H1 (cell line): Measurements from ENCODE around the gene GMCL1. TPM values are rescaled to one million over a fixed set of nuclear protein-coding genes. Genes with fewer than 3 reads are reported as not detected.

ENCODE experiments used
- CTCF ChIA-PET: fragments of 300-600 bp; sonication (Branson Sonifier 250); formaldehyde crosslinking; loops from one replicate; lab custom pipeline; 2021; ENCODE audit not compliant: partially characterized antibody; lab: Charles Lee
- POLR2A ChIA-PET: fragments of 300-600 bp; sonication (Branson Sonifier 250); formaldehyde crosslinking; loops from one replicate; lab custom pipeline; 2021; ENCODE audit warnings: inconsistent platforms; ENCODE audit not compliant: partially characterized antibody; lab: Charles Lee
- DNase-seq, 2 experiments: peaks; one replicate each; pipeline versions ENCODE4 v3.0.0 to v3.0.0-alpha.2; 2010 to 2022; ENCODE audit warnings: low spot score in 2 of 2, low read depth in 1 of 2, mixed read lengths in 1 of 2
- FAIRE-seq: peaks from 2 replicates; lab custom pipeline; 2011; peaks lifted over from hg19 to GRCh38; lab: Jason Lieb, UNC
- H2AFZ ChIP-seq: 2 replicates; pipeline ENCODE4 v1.8.1; 2012; ENCODE audit warnings: low read length, inconsistent platforms
- H2AK5ac ChIP-seq: 2 replicates; pipeline ENCODE4 v1.6.1; 2013; ENCODE audit warnings: low read depth, low read length
- H2BK120ac ChIP-seq: replicated peaks from 2 replicates; pipeline ENCODE3; 2013; ENCODE audit warnings: low read depth, low read length, inconsistent platforms
- H2BK12ac ChIP-seq: 2 replicates; pipeline ENCODE4 v1.6.1; 2013; ENCODE audit warnings: low read depth, low read length
- H2BK15ac ChIP-seq: 2 replicates; pipeline ENCODE4 v1.6.1; 2013; ENCODE audit warnings: low read length
- H2BK20ac ChIP-seq: 2 replicates; pipeline ENCODE4 v1.6.1; 2013; ENCODE audit warnings: low read length
- H2BK5ac ChIP-seq: 2 replicates; pipeline ENCODE4 v1.6.1; 2013; ENCODE audit warnings: low read depth, low read length
- H3K14ac ChIP-seq: 2 replicates; pipeline ENCODE4 v1.6.1; 2013; ENCODE audit warnings: inconsistent platforms; ENCODE audit not compliant: insufficient read length
- H3K18ac ChIP-seq: 2 replicates; pipeline ENCODE4 v1.6.1; 2013; ENCODE audit warnings: low read length; ENCODE audit errors: extremely low read depth
- H3K23ac ChIP-seq: 2 replicates; pipeline ENCODE4 v1.6.1; 2013; ENCODE audit warnings: inconsistent platforms; ENCODE audit not compliant: insufficient read length
- H3K23me2 ChIP-seq: 2 replicates; pipeline ENCODE4 v1.6.1; 2013; ENCODE audit warnings: low read depth, low read length
- H3K27ac ChIP-seq: 2 replicates; pipeline ENCODE4 v1.6.1; 2011; ENCODE audit warnings: low read depth, low read length, inconsistent platforms
- H3K27me3 ChIP-seq, 4 experiments: replicated peaks in 1 of 4; 1 replicate in 1 of 4; 2 replicates in 3 of 4; pipeline versions ENCODE4 v1.6.1 to v1.8.1; 2011 to 2013; ENCODE audit warnings: low read length in 3 of 4, mild to moderate bottlenecking in 3 of 4, inconsistent platforms in 2 of 4, mixed read lengths in 2 of 4, moderate library complexity in 1 of 4; ENCODE audit not compliant: control insufficient read depth in 3 of 4, insufficient read depth in 3 of 4; ENCODE audit errors: extremely low read depth in 1 of 4
- H3K36me3 ChIP-seq, 4 experiments: 2 replicates each; pipeline versions ENCODE4 v1.6.1 to v1.8.1; 2011 to 2013; ENCODE audit warnings: mild to moderate bottlenecking in 4 of 4, low read length in 3 of 4, moderate library complexity in 2 of 4, control low read depth in 1 of 4, inconsistent platforms in 1 of 4; ENCODE audit not compliant: insufficient read depth in 4 of 4, control insufficient read depth in 2 of 4
- H3K4ac ChIP-seq: replicated peaks from 2 replicates; pipeline ENCODE3; 2013; ENCODE audit warnings: low read length, low read depth, mixed read lengths, inconsistent platforms; ENCODE audit not compliant: insufficient read length
- H3K4me1 ChIP-seq, 4 experiments: replicated peaks in 1 of 4; 1 replicate in 1 of 4; 2 replicates in 3 of 4; pipeline versions ENCODE4 v1.6.1 to v1.8.1; 2011 to 2013; ENCODE audit warnings: low read length in 3 of 4, inconsistent platforms in 2 of 4, mixed read lengths in 1 of 4; ENCODE audit not compliant: insufficient read depth in 4 of 4, control insufficient read depth in 3 of 4
- H3K4me2 ChIP-seq, 2 experiments: 2 replicates each; pipeline versions ENCODE4 v1.6.1 to v1.8.1; 2011 to 2013; ENCODE audit warnings: low read depth in 2 of 2, low read length in 2 of 2, control low read depth in 1 of 2, inconsistent platforms in 1 of 2, mild to moderate bottlenecking in 1 of 2; ENCODE audit not compliant: insufficient read depth in 1 of 2
- H3K4me3 ChIP-seq, 4 experiments: fragments of 200-600, 300-600 bp in 1 of 4; sonication (generic), shearing (Covaris generic), sonication (Bioruptor Twin) in 1 of 4; 2 replicates each; pipeline versions ENCODE4 v1.5.1 to v1.8.1; 2011 to 2016; ENCODE audit warnings: low read length in 4 of 4, low read depth in 3 of 4, control low read depth in 2 of 4, inconsistent platforms in 2 of 4, mild to moderate bottlenecking in 2 of 4, mixed read lengths in 1 of 4, moderate library complexity in 1 of 4; ENCODE audit not compliant: insufficient read depth in 2 of 4; ENCODE audit errors: extremely low read depth in 1 of 4
- H3K56ac ChIP-seq: replicated peaks from 2 replicates; pipeline ENCODE3; 2013; ENCODE audit warnings: low read depth, mild to moderate bottlenecking, mixed read lengths, low read length, inconsistent platforms; ENCODE audit not compliant: insufficient read length
- H3K79me1 ChIP-seq: 2 replicates; pipeline ENCODE4 v1.6.1; 2013; ENCODE audit warnings: low read depth, low read length, control low read depth
- H3K79me2 ChIP-seq, 2 experiments: 2 replicates each; pipeline versions ENCODE4 v1.6.1 to v1.8.1; 2012 to 2013; ENCODE audit warnings: low read length in 2 of 2, mild to moderate bottlenecking in 2 of 2, inconsistent platforms in 1 of 2; ENCODE audit not compliant: insufficient read depth in 2 of 2, control insufficient read depth in 1 of 2
- H3K9ac ChIP-seq, 4 experiments: replicated peaks in 1 of 4; 1 replicate in 1 of 4; 2 replicates in 3 of 4; pipeline versions ENCODE4 v1.6.1 to v1.8.1; 2011 to 2013; ENCODE audit warnings: low read depth in 3 of 4, low read length in 3 of 4, control low read depth in 2 of 4, mild to moderate bottlenecking in 2 of 4, moderate library complexity in 2 of 4, inconsistent platforms in 1 of 4; ENCODE audit errors: extremely low read depth in 1 of 4
- H3K9me3 ChIP-seq, 2 experiments: 2 replicates each; pipeline versions ENCODE4 v1.6.1 to v1.8.1; 2012 to 2013; ENCODE audit warnings: mild to moderate bottlenecking in 2 of 2, moderate library complexity in 2 of 2, control low read depth in 1 of 2, inconsistent platforms in 1 of 2, low read depth in 1 of 2, low read length in 1 of 2, mixed read lengths in 1 of 2; ENCODE audit not compliant: insufficient read depth in 2 of 2
- H4K20me1 ChIP-seq, 2 experiments: replicated peaks in 1 of 2; 2 replicates each; pipeline versions ENCODE3 to v1.8.1; 2011 to 2013; ENCODE audit warnings: inconsistent platforms in 2 of 2, low read length in 2 of 2, mild to moderate bottlenecking in 1 of 2; ENCODE audit not compliant: insufficient read depth in 2 of 2, control insufficient read depth in 1 of 2
- H4K5ac ChIP-seq: 2 replicates; pipeline ENCODE4 v1.6.1; 2013; ENCODE audit warnings: low read length, low read depth, mixed read lengths, inconsistent platforms; ENCODE audit not compliant: insufficient read length
- H4K8ac ChIP-seq: 2 replicates; pipeline ENCODE4 v1.8.0; 2013; ENCODE audit warnings: mild to moderate bottlenecking, moderate library complexity, low read length, inconsistent platforms; ENCODE audit not compliant: insufficient read depth; ENCODE audit errors: extremely low read depth
- H4K91ac ChIP-seq: replicated peaks from 2 replicates; pipeline ENCODE3; 2013; ENCODE audit warnings: low read length, mixed read lengths, inconsistent platforms; ENCODE audit not compliant: insufficient read length
- CREB1 ChIP-seq: IDR thresholded peaks from 2 replicates; pipeline ENCODE4 v1.6.1; 2012; ENCODE audit warnings: inconsistent platforms
- JUN ChIP-seq: IDR thresholded peaks from 2 replicates; pipeline ENCODE4 v1.6.1; 2011; ENCODE audit warnings: low read depth, mild to moderate bottlenecking, improper control_type of control experiment, low read length
- KDM5A ChIP-seq: fragments of 200-600 bp; IDR thresholded peaks from 2 replicates; pipeline ENCODE4 v1.7.1; 2012; ENCODE audit warnings: mild to moderate bottlenecking, low read length, inconsistent platforms, mixed read lengths
- MAX ChIP-seq: IDR thresholded peaks from 2 replicates; pipeline ENCODE4 v1.6.1; 2012; ENCODE audit warnings: inconsistent platforms
- SAP30 ChIP-seq: fragments of 300-600 bp; sonication (generic); IDR thresholded peaks from 2 replicates; pipeline ENCODE4 v1.7.1; 2012; ENCODE audit warnings: low read length, moderate library complexity, mild to moderate bottlenecking, inconsistent platforms; ENCODE audit not compliant: insufficient read depth, insufficient replicate concordance
- WGBS, 2 experiments: shearing (Covaris generic) in 1 of 2; methylation state at CpG; one replicate each; pipeline versions ENCODE4 v1.1.6 to v1.1.7; 2013 to 2015; ENCODE audit warnings: low lambda C conversion rate in 2 of 2, mixed read lengths in 2 of 2, inconsistent platforms in 1 of 2, low coverage in 1 of 2, missing lambda C conversion rate in 1 of 2; ENCODE audit not compliant: insufficient replicate concordance in 2 of 2, insufficient coverage in 1 of 2, insufficient read length in 1 of 2; ENCODE audit errors: extremely low coverage in 1 of 2, missing lambda C conversion rate in 1 of 2; 5-methylcytosine and 5-hydroxymethylcytosine counted together
- polyA plus RNA-seq, 7 experiments: library from polyadenylated mRNA; depleted of rRNA in 3 of 7; stranded (reverse) in 5 of 7; unstranded in 2 of 7; fragments of >200 nt in 5 of 7; fragments of 200-250 nt in 2 of 7; gene quantifications; 1 replicate in 5 of 7; 2 replicates in 1 of 7; 4 replicates in 1 of 7; pipeline versions ENCODE4 v1.2.1 to v1.2.3, GENCODE V29; 2011 to 2013; ENCODE audit warnings: missing spikeins in 2 of 7, mixed read lengths in 2 of 7
- total RNA-seq: library from RNA; stranded (reverse); fragmentation: NEBNext Ultra II Directional; extraction: Animal tissue kit (Norgen Biotek cat#: 25700); gene quantifications from 2 replicates; pipeline ENCODE4 v1.2.1, GENCODE V29; 2021

GMCL1 gene
- total and polyA plus RNA-seq, 2 of the 8 experiments (the other 6 are each of a cell fraction or from before 2014, with no cell fraction given): 6.5 to 21.9 TPM

- ChIA-PET POLR2A (no interaction called here), CTCF (interaction anchor here (0.6 to 22.2 kb wide), 6 partner anchors 9 to 609 kb away, joined by 3 to 319 read pairs (median 4); no protein-coding TSS in a partner anchor)
- no peak overlapping the region for H3K4me3 ChIP-seq
- H2AFZ ChIP-seq: no peak overlapping the region
- WGBS, 2 experiments: 89% methylated on average over 1 of the region's 1 CpG; no CpG with 5 or more reads in 1 of the 2 experiments
- no peak overlapping the region for H2BK20ac ChIP-seq
- H3K27ac ChIP-seq: no peak overlapping the region
- no peak overlapping the region for H4K8ac ChIP-seq
- H3K4me1 ChIP-seq: peaks cover 0 to 2% (median 0%) of the 10 kb centered on the region in 4 experiments; a peak in 1 of 7 replicates
- H3K56ac ChIP-seq: no peak overlapping the region
- H2BK12ac ChIP-seq: no peak overlapping the region
- no peaks in the 10 kb centered on the region for H3K27me3 ChIP-seq
- no peak overlapping the region for H4K5ac ChIP-seq
- no peak overlapping the region for H2BK120ac ChIP-seq
- H2AK5ac ChIP-seq: no peak overlapping the region
- no peaks in the 10 kb centered on the region for H3K36me3 ChIP-seq
- no peak overlapping the region for H2BK15ac ChIP-seq
- H3K4ac ChIP-seq: no peak overlapping the region
- FAIRE-seq (no peak), DNase-seq (no peak)
- no peaks in the 10 kb centered on the region for H3K79me1 ChIP-seq
- no peaks in the 10 kb centered on the region for H3K23me2 ChIP-seq
- no peak overlapping the region for H2BK5ac ChIP-seq
- no peak overlapping the region for H3K14ac ChIP-seq
- H4K20me1 ChIP-seq: peaks cover 0 to 2% of the 10 kb centered on the region in 2 experiments
- H3K18ac ChIP-seq: no peak overlapping the region
- H3K23ac ChIP-seq: no peak overlapping the region
- H3K9ac ChIP-seq: no peak overlapping the region
- H3K4me2 ChIP-seq: no peak overlapping the region
- H3K79me2 ChIP-seq: no peaks in the 10 kb centered on the region
- no peaks in the 10 kb centered on the region for H3K9me3 ChIP-seq
- no peak overlapping the region for H4K91ac ChIP-seq
- TF ChIP-seq JUN: no peak
- TF ChIP-seq SAP30: no peak
- no peak for TF ChIP-seq MAX
- no peak for TF ChIP-seq KDM5A
- no peak for TF ChIP-seq CREB1
Observed at GRCh38 chr2:69805887-69806286, 23.6 kb upstream of the GMCL1 start.
